HG03045 (cell line): ENCODE results near the gene CARS2.

Experiments
- ATAC-seq: cut with Tn5 transposase; IDR thresholded peaks from one replicate; pipeline ENCODE4 v1.9.1; 2021; ENCODE audit warnings: mild to moderate bottlenecking, moderate library complexity; ENCODE audit not compliant: unreplicated experiment

CARS2 gene

DNA sequence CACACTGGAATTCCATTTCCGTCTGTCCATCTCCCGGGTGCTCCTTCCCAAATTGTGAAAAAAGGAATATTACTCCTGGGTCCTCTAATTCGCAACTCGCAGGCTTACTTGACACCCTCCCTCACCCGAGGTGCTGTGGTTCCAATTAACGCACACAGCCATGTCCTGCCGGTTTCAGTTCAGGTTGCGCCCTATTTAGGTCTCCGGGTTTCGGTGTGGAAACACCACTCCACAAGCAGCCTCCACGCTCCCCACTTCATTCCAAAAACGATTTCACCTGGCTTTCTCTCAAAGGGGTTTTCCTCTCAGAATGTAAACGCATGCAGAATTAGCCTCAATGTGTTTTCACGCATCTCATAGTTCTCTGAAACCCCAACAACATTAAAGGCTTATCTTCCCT is 52.6 kb downstream of the CARS2 start:
- ATAC-seq = no peak

DNA sequence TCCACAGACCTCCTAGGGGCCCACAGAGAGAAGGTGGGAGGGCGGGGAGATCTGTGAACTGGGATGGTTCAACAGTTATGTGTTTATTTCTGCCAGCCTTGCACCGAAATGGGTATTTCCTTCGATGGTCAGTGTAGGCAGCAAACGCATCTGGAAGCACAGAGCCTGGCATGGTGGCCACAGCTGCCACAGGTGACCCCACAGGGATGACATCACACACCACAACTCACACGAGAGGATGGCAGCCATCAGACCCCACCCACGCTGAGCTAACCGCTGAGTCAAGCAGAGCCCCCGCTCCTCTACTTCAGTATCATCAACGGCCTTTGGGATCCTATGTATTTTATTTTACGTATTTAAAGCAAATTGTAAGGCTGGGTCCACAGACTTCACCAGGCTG is 53.2 kb downstream of the CARS2 start:
- no peak for ATAC-seq

DNA sequence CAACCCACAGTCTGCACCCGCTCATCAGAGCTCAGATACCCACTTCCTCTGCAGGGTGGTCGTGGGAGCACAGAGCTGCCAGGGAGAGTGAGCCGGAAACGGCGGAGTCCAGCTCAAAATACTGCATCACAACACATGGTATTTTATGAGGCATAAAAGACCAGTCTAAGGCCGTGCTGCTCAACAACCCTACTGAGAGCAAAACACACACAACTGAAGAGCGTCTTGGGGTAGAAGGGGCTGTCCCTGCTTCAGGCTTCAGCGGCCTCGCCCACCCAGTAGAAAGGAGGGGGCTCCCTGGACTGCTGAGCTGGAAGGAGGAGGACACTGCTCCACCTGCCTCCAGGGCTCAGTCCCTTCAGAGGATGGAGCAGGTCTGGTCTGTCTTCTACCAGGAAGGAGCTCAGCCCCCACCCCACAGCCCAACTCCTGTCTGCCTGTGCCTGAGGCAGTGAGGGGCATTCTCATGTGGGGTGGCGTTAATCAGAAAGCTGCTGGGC is 53.6 kb downstream of the CARS2 start:
- ATAC-seq = no peak

DNA sequence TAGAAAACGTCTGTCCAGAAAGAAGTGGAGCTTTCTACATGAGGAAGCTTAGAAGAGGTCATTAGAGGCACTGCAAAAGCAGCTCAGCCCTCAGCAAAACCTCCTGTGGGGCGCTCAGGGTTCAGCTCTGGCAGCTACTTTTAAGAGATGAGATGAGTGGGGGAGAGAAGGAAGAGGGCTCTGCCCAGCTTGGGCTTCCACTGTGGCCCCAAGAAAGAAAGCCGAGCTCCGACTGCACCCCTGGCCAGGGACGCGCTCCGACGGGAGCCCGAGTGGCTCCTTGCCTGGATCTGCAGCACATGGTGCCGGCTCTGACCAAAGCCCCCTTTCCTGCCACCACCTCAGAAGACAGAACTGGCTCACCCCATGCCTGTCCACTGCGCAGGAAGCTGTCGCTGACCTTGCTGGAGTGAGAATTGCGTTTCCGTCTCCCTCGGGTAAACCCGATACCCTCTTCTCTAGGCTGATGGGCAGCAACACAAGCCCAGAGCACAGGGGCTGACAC is 54.1 kb downstream of the CARS2 start:
- ATAC-seq = no peak

DNA sequence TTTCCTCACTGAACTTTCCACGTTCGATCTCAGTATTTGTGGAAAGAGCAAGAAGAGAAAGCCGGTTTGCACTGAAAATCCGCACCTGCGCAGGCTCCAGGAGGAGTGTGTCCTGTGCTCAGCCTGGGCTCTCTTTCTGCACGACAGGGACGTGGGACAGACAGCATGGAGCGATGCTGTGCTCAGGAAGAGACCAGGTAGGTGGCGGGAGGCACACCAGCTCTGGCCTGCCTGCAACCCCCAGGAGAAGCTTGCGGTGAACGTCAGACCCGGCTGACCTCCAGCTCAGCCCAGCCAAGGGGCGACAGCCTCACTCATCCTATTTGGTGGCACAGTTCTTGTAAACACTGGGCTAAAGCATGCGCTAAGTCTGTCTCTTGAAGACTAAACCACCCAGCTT is 54.6 kb downstream of the CARS2 start:
- ATAC-seq = no peak

DNA sequence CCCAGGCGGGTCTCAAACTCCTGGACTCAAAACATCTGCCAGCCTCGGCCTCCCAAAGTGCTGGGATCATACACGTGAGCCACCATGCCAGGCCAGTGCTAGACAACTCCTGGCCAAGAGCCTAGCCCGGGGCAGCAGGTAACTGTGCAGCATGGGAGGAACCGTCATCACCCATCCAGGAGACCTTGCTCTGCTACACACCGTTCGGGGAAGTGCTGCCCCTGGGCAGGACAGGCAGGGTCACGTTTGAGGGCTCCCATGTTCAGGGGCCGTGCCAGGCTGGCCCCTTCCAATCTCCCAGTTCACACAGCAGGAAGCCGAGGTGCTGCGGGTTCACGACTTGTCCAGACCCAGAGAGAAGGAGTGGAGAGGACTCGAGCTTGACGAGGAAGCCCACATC is 55.5 kb downstream of the CARS2 start:
- ATAC-seq = no peak

DNA sequence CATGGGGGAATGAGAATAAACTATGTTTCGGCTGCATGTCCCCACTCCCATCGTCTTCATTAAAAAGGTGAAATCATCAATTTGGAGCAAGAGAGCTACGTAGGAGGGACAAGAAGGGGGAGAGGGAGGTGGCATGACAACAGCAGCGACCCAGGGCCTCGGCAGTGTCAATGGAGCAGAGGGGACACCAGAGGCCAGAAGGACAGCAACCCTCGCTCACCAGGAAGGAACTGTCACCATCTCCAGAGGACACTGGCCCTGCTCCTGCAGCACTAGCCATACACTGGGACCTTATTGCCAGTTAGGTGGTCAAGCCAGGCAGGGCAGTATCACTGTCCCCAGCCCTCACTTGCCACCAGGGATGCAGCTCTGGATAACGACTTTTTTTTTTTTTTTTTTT is 56.4 kb downstream of the CARS2 start:
- ATAC-seq = no peak

DNA sequence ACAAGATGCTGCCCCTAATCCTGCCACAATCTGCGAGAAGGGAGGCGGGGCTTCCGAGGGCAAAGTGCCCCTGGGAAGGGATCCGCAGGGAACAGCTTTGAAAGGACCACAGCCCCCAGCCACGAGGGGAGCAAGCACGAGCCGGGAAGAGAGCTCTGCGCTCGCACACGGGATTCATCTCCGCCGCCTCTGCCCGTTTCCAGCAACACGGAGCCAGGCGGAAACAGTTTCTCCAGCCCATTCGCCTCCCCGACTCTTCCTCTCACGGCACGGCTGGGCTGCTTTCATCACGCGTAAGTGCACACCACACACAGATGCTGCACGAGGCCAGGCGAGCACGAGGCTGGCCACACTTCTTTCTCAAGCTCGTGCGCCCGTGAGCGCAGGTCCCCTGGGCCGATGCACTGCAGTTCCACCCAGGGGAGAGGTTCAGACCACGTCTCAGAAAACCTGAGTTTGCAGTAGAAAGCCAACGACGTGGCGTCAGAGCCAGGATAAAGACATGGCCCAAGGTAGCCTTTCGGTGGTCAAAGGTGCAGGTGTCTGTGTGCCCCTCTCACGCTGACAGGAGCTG is 57.0 kb downstream of the CARS2 start:
- no peak for ATAC-seq

DNA sequence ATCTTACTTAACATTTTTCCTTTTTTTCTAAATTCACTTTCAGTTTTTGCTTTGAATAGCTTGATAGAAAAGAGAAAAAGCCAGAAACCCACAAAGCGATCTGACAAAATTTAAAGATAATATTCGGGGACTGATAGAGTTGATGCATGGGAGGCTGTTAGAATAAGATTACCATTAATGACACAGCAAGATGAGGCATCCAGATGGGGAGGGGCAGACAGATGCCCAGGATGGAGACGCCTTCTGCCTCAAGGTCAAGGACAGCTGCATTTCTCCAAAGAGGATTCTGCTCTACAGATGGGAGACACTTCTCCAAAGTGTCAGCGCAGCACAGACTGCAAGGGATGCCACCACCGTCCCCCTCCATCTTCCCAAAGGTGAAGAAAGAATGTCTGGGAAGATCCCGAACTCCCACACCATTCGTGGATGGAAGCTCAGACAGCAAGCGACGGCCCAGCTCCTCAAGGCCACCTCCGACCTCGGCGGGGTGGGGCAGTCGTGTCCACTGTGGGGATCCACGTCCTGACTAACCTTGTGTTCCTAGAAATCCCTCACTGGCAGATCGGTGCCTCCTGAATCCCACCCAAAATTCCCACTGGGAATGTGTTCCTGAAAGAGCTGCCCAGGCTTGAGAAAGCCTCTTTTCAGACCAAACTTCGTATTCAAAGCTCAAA is 57.6 kb downstream of the CARS2 start:
- ATAC-seq = no peak

DNA sequence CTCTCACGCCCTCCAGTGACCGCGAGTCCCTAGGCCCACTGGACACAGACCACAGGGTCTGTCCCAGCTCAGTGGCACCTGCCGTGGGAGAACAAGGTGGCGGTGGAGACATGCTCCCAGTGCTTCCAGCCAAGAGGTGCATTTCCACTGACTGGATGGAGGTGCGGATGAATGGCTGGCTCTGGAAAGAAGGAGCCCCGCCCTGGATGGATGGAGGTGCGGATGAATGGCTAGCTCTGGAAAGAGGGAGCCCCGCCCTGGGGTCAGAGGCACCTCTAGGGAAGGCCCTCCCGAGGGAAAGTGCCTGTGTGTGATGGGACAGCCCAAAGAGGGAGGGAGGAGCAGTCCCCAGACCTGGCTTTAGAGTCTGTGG is 58.6 kb downstream of the CARS2 start:
- no peak for ATAC-seq

DNA sequence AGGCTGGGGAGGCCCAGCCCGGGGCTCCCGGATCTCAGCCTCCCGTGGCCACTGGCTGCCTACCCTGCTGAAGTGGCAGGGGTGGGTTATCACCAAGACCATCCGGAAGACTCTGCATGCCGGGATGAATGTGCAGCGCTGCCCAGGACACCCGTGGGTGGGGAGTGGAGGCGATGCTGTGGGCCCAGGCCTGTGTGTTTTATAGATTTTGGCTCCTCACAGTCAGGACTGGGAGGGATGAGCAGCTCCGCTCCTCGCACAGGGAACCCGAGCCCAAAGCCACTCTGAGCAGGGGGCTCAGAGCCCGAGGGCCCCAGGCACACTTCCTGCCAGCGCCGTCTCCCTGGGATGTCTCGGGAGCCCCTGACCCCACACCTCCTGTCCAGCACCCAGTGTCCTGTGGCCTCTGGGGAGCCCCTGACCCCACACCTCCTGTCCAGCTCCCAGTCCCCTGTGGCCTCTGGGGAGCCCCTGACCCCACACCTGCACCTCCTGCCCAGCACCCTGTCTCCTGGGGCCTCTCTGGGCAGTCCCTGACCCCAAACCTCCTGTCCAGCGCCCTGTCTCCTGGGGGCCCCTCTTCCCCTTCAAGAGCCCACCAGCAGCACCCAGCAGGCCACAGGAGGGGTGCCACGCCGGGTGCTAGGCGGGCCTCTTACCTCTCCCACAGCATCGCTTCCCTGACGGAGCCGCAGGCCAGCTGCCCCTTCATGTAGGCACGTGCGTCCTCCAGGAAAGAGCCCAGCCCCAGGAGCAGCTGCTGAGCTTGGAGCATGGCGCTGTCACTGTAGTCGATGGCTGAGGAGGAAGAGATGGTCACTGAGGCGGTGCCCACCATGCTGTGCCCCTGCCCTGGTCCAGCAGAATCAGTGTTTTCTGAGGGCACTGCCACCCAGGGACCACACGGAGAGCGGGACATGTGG is 59.2 kb downstream of the CARS2 start:
- no peak for ATAC-seq

DNA sequence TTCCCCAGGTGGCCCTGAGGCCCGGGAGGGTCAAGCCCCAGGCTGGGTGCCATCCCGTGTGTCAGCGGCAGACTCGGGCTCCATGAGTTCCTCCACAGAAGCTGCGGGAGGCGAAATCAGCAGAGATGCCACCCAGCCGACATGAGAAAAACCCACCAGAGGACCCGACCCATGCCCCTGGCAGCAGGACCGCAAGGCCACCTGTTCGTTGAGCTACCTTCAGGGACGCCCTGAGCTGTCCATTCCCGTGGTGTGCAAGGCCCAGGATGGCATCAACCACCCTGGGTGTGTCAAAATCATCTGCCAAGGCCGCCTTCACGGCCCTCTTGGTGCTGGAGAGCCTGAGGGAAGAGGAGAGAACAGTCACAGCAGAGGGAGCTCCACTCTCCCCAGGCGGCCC is 60.2 kb downstream of the CARS2 start:
- ATAC-seq = no peak

DNA sequence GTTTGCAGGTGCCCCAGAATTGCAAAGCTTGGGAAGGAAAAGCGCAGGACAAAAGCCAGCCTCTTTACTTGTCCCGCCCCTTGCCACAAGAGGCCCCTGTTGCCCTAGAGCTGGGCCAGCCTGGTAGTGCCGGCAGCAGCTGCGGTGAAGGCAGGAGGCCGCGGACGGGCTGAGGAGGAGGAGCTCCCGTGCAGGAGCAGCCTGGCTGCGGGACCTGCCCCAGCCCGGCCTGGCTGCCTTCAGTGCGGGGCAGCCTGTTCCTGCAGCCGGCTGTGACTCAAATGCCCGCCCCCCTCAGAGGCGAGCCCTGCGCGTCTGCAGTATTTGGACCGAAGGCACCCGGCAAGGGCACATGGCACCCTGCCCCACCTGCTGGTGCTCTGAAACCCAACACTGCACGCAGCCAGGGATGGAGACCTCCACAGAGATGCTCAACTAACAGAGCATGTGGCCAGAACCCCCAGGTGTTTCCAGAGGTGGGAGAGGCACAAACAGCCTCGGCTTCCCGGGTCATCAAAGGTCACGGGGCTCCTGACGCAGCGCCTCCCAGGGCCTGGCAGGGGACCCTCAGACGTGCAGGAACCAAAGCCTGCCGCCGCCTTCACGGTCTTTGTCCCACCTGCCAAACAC is 60.9 kb downstream of the CARS2 start:
- peak; percentile 69 for ATAC-seq

DNA sequence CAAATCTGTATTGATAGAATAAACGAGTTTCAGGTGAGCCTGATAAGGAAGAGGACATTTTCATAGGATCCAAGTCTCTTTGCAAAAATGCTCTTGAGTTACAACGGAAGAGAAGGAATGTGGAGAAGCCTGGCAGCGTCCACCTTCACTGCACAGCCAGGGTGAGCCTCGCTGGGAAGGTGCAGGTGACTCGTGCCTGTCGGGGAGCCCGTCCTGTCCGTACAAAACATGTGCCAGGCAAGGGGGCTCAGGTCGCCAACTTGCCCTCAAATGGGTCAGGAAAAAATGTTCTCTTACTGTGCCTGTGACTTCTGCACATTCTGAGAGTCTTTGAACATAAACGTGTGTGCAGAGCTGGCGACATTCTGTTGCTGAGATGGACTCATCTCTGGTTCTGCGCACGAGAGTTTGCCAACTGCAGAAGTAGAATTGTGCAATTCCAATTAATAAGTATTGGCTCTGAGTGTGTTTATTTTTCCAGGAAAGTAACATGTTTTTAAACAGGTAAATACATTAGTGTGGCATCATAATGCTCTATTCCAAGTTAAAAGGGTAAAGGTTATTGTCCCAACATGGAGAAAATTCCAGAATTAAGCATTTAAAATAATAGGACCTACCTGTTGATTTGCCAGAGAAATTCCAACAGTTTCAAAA is 62.0 kb downstream of the CARS2 start:
- no peak for ATAC-seq

DNA sequence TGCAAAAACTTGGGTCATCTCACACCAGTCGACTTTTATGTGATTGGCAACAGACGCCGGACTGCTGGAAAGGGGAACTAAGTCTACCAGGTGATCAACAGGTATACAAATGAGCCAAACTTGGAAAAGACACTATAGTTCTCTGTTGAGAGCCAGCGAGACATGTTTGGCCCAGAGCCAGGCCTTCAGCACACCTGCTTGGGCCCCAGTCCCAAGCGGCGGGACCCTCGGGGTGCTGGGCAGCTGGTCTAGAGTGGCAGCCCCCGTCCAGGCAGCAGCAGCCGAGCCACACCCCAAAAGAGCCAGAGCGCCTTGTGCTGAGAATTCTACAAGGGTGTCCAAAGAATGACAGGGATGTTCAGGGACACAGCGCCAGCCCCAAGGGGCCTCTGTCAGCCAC is 62.6 kb downstream of the CARS2 start:
- no peak for ATAC-seq

DNA sequence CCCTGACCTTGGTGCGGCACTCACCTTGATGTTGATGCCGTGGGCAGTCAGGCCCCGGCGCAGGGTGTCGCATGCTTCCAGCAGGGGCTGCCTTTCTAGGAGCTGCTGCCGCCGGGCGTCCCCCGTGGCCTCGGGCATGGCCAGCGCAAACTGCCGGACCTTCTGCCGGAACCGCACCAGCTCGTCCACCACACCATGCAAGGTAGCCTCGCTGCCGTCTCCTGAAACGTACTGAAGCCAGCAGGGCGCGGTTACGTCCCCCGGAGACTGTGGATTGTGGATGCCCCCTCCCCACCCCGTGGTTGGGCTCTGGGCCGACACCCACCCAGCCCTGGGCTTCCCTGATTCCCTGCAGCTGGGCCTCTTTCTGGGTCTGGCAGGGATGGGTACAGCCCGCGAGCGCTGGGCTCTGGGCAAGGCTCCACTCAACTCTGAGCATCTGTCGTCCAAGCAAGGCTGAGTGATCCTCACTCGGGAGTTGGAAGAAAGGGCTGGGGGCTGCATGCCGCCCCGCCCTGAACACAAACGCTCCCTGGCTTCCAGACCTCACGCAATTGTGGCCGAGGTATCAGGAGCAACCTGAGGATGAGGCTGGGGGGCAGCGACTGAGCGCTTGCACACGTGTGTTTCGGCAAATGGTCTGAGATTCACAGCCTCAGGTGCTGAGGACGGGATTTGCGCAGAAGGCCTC is 63.5 kb downstream of the CARS2 start:
- ATAC-seq = no peak

DNA sequence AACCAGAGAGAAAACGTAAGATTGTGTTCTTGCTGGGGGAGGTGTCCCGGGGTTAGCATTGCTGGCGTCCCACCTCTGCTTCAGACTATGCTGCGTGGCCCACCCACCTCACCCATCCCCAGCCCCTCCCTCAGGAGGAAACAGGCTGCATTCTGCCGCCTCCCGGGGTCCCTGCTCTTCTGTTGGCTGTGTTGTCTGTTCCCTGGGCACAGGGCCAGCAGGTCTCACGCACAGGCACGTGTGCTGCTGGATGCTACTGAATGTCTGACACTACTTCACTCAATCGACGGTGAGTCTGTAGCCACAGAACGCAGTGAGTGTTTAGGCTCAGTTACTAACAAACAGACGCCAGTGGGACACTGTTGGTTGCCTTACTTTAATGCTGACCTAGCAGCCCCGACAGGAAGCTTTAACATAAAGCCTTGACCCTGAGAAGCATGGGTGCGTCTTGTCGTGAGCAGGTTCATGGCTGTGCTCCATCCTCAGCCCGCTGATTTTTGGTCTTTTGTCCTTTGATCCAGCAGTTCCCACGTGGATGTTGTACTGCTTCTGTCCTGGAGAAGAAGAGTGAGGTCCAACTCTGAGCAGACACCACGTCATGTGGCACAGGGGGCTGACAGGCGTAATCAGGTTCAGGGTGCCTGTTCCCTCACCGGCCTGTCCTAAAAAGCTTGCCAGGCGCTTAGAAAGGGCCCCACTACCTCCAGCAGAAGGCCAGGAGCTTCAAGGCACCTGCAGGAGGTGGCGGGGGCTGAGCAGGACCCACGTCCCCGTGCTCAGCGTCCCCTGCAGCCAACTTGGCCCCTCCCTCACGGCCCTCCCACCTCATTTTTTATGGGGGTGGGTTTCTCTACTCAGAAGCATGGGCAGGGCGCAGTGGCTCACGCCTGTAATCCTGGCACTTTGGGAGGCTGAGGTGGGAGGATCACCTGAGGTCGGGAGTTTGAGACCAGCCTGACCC is 64.6 kb downstream of the CARS2 start:
- no peak for ATAC-seq

DNA sequence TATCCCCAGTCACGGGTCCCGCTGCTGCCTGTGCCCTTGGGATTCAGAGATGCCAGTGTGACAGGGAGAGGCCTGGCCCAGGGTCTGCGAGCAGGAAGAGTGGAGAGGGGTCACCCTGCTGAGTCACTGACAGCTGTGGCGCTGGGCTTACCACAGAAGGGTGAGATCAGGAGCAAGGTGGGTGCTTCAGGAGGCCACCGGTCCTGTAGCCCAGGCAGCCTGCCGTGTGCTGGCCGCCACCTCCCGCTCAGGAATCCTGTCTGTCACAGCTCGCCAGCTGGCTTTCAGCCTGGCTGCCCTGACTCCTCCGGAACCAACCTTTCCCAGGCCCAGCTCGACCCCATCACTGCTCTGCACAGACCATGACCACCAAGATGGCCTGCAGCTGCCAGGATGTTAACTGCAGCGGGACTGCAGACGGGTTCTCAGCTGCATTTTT is 65.3 kb downstream of the CARS2 start:
- no peak for ATAC-seq

DNA sequence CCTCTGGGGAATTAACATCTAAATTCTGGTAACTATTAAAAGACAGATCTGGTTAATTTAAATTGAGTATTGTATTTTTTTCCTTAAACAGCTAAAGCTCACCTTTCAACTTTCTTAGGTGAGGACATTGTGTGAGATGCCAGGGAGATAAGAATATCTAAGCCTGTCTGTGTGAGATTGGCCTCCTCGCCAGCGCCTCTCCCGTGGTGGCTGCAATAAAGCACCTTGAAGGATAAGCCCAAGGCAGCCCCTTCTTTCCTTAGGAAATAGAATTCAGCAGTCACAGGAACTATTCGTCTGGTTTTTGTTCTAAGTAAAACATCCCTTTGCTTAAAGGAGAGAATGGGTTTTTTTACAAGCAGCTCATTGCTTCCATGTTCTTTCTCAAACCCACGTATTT is 66.0 kb downstream of the CARS2 start:
- no peak for ATAC-seq
